A673 (cell line): Measurements from ENCODE around the gene CMTR2.

Source experiments
- CTCF ChIP-seq: fragments of 300-800, 200-600 bp; sonication (generic); conservative IDR thresholded peaks from 2 replicates; pipeline ENCODE4 v1.5.1; 2017; ENCODE audit warnings: low read depth, mild to moderate bottlenecking, antibody characterized with exemption, low read length, moderate library complexity, mixed read lengths
- EZH2 ChIP-seq: fragments of 200-600 bp; sonication (generic); IDR thresholded peaks from 2 replicates; pipeline ENCODE4 v1.6.1; 2017; ENCODE audit warnings: borderline replicate concordance, low read depth, mild to moderate bottlenecking, mixed read lengths, antibody characterized with exemption, low read length; ENCODE audit not compliant: poor library complexity, severe bottlenecking

DNA sequence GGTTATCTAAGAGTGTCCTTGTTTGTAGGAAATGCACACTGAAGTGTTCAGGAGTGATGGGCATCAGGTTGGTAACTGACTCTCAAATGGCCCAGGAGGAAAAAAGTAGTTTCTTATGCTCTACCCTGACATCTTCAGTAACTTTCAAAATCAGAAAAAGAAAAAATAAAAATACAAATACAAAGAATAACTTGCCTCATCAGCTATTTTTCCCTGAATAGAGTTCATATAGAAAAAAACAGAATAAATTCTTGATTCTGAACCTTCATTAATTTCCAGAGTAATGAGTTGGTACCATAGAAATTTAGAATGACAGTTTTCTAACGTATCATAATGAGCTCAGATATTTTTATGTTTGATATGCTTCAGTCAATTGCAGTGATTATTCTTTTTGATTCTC lies 31.4 kb downstream of the CMTR2 start:
- no peak for TF ChIP-seq CTCF
- TF ChIP-seq EZH2, result no peak
